Sigmoid colon (tissue), 7 donors: ENCODE measurements around the gene RPE. TPM values are rescaled to one million over a fixed set of nuclear protein-coding genes. Genes with fewer than 3 reads are reported as not detected.

Source experiments
- DNase-seq: peaks from one replicate; pipeline ENCODE4 v3.0.0-alpha.2; 2019
- H3K27ac ChIP-seq, 4 donors: fragments of 200-600 bp; sonication (generic); one replicate each; pipeline ENCODE4 v1.5.1; 2016 to 2019; ENCODE audit warnings: mild to moderate bottlenecking in 1 of 4
- H3K27me3 ChIP-seq, 3 donors: fragments of 200-600 bp; sonication (generic); one replicate each; pipeline ENCODE4 v1.5.1; 2019; ENCODE audit warnings: mild to moderate bottlenecking in 1 of 3
- H3K36me3 ChIP-seq, 4 donors: fragments of 200-600 bp; sonication (generic); one replicate each; pipeline ENCODE4 v1.5.1; 2016 to 2019
- H3K4me1 ChIP-seq, 4 donors: fragments of 200-600 bp; sonication (generic); one replicate each; pipeline ENCODE4 v1.5.1; 2017 to 2019
- H3K4me3 ChIP-seq, 4 donors: fragments of 200-600 bp; sonication (generic); one replicate each; pipeline ENCODE4 v1.5.1; 2017 to 2019; ENCODE audit warnings: mild to moderate bottlenecking in 2 of 4, moderate library complexity in 1 of 4
- H3K9me3 ChIP-seq, 4 donors: fragments of 200-600 bp in 3 of 4; sonication (generic) in 3 of 4; one replicate each; pipeline versions ENCODE4 v1.5.1 to v1.6.1; 2013 to 2019
- EP300 ChIP-seq, 4 donors: sonication (generic); formaldehyde crosslinking; IDR thresholded peaks; one replicate each; pipeline ENCODE4 v1.6.1; 2017; ENCODE audit warnings: antibody characterized with exemption in 4 of 4
- POLR2A ChIP-seq, 2 donors: fragments of 450-650 bp; IDR thresholded peaks; one replicate each; pipeline ENCODE4 v1.6.1; 2016; ENCODE audit warnings: antibody characterized with exemption in 2 of 2, mild to moderate bottlenecking in 2 of 2, moderate library complexity in 2 of 2
- POLR2AphosphoS5 ChIP-seq, 4 donors: sonication (generic); formaldehyde crosslinking; IDR thresholded peaks; one replicate each; pipeline ENCODE4 v1.6.1; 2017; ENCODE audit warnings: antibody characterized with exemption in 4 of 4
- WGBS, 2 donors: extraction: QIAGEN DNeasy Blood & Tissue Kit; methylation state at CpG; one replicate each; pipeline ENCODE4 v1.1.7; 2013; 5-methylcytosine and 5-hydroxymethylcytosine counted together
- intact Hi-C: fragments of 100-400 bp; cut with DNase I; formaldehyde crosslinking; loops from one replicate; pipeline ENCODE4 v1.15.1; 2023
- polyA plus RNA-seq, 3 donors: library from polyadenylated mRNA; stranded (reverse); fragments of 200-250 nt; gene quantifications; one replicate each; pipeline ENCODE4 v1.2.3, GENCODE V29; 2013
- total RNA-seq, 4 donors: library from RNA; depleted of rRNA; stranded (reverse); fragments of >200 nt; gene quantifications; one replicate each; pipeline ENCODE4 v1.1.0, GENCODE V29; 2016
- TF ChIP-seq, protein P1 (sequence below), 4 experiments: fragments of 450-650 bp in 3 of 4; fragments of 200-600 bp in 1 of 4; IDR thresholded peaks; one replicate each; pipeline ENCODE4 v1.5.1; 2016 to 2019; ENCODE audit warnings: antibody characterized with exemption in 4 of 4, mild to moderate bottlenecking in 3 of 4, moderate library complexity in 2 of 4
- donor health status: healthy with polysubstance abuse.
- donor health status: Bipolar disorder and iron deficiency.
- donor health status: healthy.

The RPE gene
- total and polyA plus RNA-seq, 7 donors, result 22.2 to 77.9 (median 38.2) TPM

DNA sequence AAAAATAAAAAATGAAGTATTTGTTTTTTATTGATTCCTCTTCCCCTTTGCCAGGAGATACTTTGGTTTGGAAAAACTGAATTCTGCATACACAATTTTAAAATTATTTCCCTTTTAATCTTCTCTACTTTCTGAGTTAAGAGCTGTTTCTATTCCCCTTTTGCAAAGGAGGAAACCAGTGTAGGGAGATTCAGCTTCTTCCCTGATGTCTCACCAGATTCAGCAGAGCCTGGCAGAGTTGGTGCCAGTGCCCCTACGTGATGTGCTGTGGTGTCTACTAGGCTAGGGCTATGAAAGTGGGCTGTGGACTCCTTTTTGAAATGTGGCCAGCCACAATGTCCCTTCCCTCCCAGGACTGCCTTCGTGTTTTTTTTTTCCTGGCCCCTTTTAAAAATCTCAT is 2.4 kb downstream of the RPE start:
- WGBS, 2 donors, result 75 to 78% methylated on average over 2 of the region's 2 CpGs
- no peak for DNase-seq
- intact Hi-C loops, result no loop called here
- Histone ChIP-seq H3K36me3 (peaks cover 0 to 5% (median 2%) of the 10 kb centered on the region in 4 donors), H3K27ac (no peak overlapping the region), H3K9me3 (no peaks in the 10 kb centered on the region), H3K27me3 (no peaks in the 10 kb centered on the region), H3K4me1 (peaks cover 0 to 44% (median 34%) of the 10 kb centered on the region in 4 donors), H3K4me3 (no peak overlapping the region)
- no peak for TF ChIP-seq POLR2A (IDR thresholded peaks at IDR 0.05)
- TF ChIP-seq, protein P1, sequence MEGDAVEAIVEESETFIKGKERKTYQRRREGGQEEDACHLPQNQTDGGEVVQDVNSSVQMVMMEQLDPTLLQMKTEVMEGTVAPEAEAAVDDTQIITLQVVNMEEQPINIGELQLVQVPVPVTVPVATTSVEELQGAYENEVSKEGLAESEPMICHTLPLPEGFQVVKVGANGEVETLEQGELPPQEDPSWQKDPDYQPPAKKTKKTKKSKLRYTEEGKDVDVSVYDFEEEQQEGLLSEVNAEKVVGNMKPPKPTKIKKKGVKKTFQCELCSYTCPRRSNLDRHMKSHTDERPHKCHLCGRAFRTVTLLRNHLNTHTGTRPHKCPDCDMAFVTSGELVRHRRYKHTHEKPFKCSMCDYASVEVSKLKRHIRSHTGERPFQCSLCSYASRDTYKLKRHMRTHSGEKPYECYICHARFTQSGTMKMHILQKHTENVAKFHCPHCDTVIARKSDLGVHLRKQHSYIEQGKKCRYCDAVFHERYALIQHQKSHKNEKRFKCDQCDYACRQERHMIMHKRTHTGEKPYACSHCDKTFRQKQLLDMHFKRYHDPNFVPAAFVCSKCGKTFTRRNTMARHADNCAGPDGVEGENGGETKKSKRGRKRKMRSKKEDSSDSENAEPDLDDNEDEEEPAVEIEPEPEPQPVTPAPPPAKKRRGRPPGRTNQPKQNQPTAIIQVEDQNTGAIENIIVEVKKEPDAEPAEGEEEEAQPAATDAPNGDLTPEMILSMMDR (IDR thresholded peaks at IDR 0.05), result no peak
- no peak for TF ChIP-seq EP300 (IDR thresholded peaks at IDR 0.05)
- TF ChIP-seq POLR2AphosphoS5 (IDR thresholded peaks at IDR 0.05), result no peak

DNA sequence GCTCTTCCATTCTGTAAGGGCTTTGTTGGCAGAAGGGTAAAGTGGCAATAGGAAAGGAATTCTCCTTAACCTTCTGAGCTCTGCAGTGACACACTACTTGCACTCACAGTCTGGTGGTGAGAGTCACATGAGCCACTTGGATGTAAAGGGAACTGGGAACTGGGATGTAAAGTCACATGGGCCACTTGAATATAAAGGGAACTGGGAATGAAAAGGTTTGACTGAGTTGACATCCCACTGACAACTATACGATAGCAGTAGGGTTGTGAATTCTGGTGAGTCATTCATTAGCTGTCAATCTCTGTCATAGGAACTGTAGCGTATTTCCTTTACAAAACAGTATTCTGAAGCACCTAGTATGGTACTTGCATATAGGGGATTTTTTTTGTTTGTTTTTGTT is 5.5 kb downstream of the RPE start:
- 84 to 90% methylated on average over 2 of the region's 2 CpGs for whole genome bisulfite sequencing, 2 donors
- Histone ChIP-seq H3K27me3 (no peaks in the 10 kb centered on the region), H3K4me3 (no peak overlapping the region), H3K9me3 (no peaks in the 10 kb centered on the region), H3K27ac (no peak overlapping the region), H3K36me3 (peaks cover 0 to 16% (median 2%) of the 10 kb centered on the region in 4 donors), H3K4me1 (peaks cover 0 to 39% (median 31%) of the 10 kb centered on the region in 4 donors)
- TF ChIP-seq POLR2AphosphoS5 (IDR thresholded peaks at IDR 0.05) (no peak), EP300 (IDR thresholded peaks at IDR 0.05) (no peak), POLR2A (IDR thresholded peaks at IDR 0.05) (no peak)
- TF ChIP-seq, protein P1 (IDR thresholded peaks at IDR 0.05), result no peak
- intact Hi-C loops, result no loop called here
- DNase-seq, result no peak

DNA sequence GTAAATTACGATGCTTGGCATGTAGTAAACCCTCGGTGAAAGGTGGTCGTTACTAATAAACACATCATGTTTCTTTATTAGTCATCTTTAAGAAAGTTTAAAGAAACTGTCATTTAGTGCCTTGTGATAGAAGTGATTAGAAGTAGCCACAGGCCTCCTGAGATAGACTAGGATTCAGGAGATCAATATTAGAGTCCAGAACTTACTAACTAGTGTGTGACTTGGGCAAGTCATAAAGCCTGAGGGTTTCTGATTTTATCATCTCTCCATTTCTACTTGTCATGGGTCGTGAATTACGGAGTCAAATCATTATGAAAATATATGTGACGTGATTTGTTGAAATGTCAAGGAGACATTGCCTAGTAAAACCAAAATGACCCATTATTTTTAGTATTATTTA is 6.7 kb downstream of the RPE start:
- Histone ChIP-seq H3K4me3 (no peak overlapping the region), H3K9me3 (no peaks in the 10 kb centered on the region), H3K27ac (no peak overlapping the region), H3K36me3 (peaks cover 0 to 19% (median 2%) of the 10 kb centered on the region in 4 donors), H3K27me3 (no peaks in the 10 kb centered on the region), H3K4me1 (peaks cover 0 to 27% (median 21%) of the 10 kb centered on the region in 4 donors)
- TF ChIP-seq EP300 (IDR thresholded peaks at IDR 0.05) (no peak), POLR2A (IDR thresholded peaks at IDR 0.05) (no peak), POLR2AphosphoS5 (IDR thresholded peaks at IDR 0.05) (no peak)
- TF ChIP-seq, protein P1 (IDR thresholded peaks at IDR 0.05), result no peak
- no peak for DNase-seq
- WGBS, 2 donors, result 72 to 73% methylated on average over 6 of the region's 6 CpGs
- intact Hi-C loops, result no loop called here

DNA sequence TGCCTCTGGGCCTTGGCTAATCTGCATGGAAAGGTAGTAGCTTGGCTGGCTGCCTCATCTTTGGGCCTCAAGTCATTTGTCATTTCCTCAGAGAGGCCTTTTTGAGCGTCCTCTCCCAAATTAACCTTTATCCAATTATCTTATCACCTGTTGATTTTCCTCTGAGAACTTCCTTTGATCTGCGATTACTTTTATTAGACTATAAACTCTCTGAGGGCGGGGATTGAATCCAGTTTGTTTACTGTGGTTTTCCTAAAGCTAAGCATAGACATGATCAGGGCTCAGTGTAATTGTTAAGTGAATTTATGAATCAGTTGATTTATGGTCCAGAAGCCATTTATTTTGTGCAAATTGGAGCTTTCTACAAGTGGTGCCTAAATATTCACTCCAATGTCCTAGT is 7.5 kb downstream of the RPE start:
- 30 to 54% methylated on average over 3 of the region's 3 CpGs for WGBS, 2 donors
- intact Hi-C loops, result no loop called here
- no peak for DNase-seq
- Histone ChIP-seq H3K27me3 (no peaks in the 10 kb centered on the region), H3K9me3 (no peaks in the 10 kb centered on the region), H3K4me1 (peaks cover 0 to 19% (median 13%) of the 10 kb centered on the region in 4 donors), H3K27ac (no peak overlapping the region), H3K36me3 (peaks cover 0 to 27% (median 2%) of the 10 kb centered on the region in 4 donors), H3K4me3 (no peak overlapping the region)
- TF ChIP-seq, protein P1 (IDR thresholded peaks at IDR 0.05), result no peak
- TF ChIP-seq POLR2A (IDR thresholded peaks at IDR 0.05) (no peak), EP300 (IDR thresholded peaks at IDR 0.05) (no peak), POLR2AphosphoS5 (IDR thresholded peaks at IDR 0.05) (no peak)

DNA sequence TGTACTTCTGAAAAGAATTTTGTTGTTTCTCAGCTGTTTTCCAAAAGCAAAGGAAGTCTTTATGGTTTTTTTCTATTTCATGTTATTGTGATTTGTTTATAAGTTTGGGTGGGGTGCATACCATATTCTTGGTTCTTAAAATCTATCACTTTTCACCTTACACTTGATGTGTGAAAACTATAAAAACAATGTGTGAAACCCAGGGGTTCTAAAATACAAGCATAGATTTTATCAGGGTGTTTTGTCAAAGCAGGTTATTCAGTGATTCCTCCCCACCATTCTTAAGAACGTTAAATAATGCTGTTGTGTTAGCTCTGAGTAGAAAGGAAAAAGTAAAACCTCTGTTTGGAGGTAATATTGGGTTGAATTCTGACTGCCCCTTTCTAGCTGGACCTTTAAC is 17.7 kb downstream of the RPE start:
- H3K36me3 ChIP-seq, result peaks cover 0 to 99% (median 44%) of the 10 kb centered on the region in 4 donors
- 68 to 91% methylated on average over 1 of the region's 1 CpG for WGBS, 2 donors

More for the DNA sequence above, 17.7 kb downstream of the RPE start:
- Histone ChIP-seq H3K27me3 (no peaks in the 10 kb centered on the region), H3K4me3 (no peak overlapping the region), H3K27ac (no peak overlapping the region), H3K4me1 (no peaks in the 10 kb centered on the region), H3K9me3 (no peaks in the 10 kb centered on the region)
- intact Hi-C loops, result no loop called here
- TF ChIP-seq POLR2AphosphoS5 (IDR thresholded peaks at IDR 0.05) (no peak), POLR2A (IDR thresholded peaks at IDR 0.05) (no peak), EP300 (IDR thresholded peaks at IDR 0.05) (no peak)
- TF ChIP-seq, protein P1 (IDR thresholded peaks at IDR 0.05), result no peak
- DNase-seq, result no peak
